Activated CD4-positive, alpha-beta T cell treated with anti-CD3 and anti-CD28 coated beads for 36 hours (primary cell): Measurements from ENCODE around the gene TMEFF1. TPM values are rescaled to one million over a fixed set of nuclear protein-coding genes. Genes with fewer than 3 reads are reported as not detected.

Experiments used
- ATAC-seq: fragments of 200-7000 bp; cut with Tn5 transposase; one replicate; pipeline ENCODE4 v1.10.0; 2021; ENCODE audit warnings: mild to moderate bottlenecking, moderate library complexity
- CTCF ChIA-PET: fragments of 350-600 bp; sonication (Branson Sonifier 250); formaldehyde crosslinking; loops from one replicate; lab custom pipeline; 2021; ENCODE audit warnings: antibody characterized with exemption; lab: Charles Lee
- POLR2A ChIA-PET: fragments of 350-600 bp; sonication (Branson Sonifier 250); formaldehyde crosslinking; loops from one replicate; lab custom pipeline; 2021; ENCODE audit warnings: antibody characterized with exemption, inconsistent platforms; lab: Charles Lee
- DNase-seq: peaks from one replicate; pipeline ENCODE4 v3.0.0-alpha.2; 2020
- H3K27ac Mint-ChIP-seq: one replicate; pipeline ENCODE4 v1.8.0; 2021; ENCODE audit warnings: mixed read lengths
- H3K27me3 Mint-ChIP-seq: one replicate; pipeline ENCODE4 v1.8.0; 2021; ENCODE audit warnings: mixed read lengths
- H3K36me3 Mint-ChIP-seq: one replicate; pipeline ENCODE4 v1.8.0; 2021; ENCODE audit warnings: low read depth, mixed read lengths
- H3K4me1 Mint-ChIP-seq: one replicate; pipeline ENCODE4 v1.8.0; 2021; ENCODE audit warnings: mixed read lengths
- H3K4me3 Mint-ChIP-seq: one replicate; pipeline ENCODE4 v1.8.0; 2021; ENCODE audit warnings: mild to moderate bottlenecking, moderate library complexity, mixed read lengths
- H3K9me3 Mint-ChIP-seq: one replicate; pipeline ENCODE4 v1.8.0; 2021; ENCODE audit warnings: low read depth, mixed read lengths
- intact Hi-C, 2 experiments: fragments of 100-400 bp; cut with DNase I in 1 of 2; cut with micrococcal nuclease in 1 of 2; formaldehyde crosslinking; loops; one replicate each; pipeline versions ENCODE4 v1.14.2 to v1.15.1; 2022 to 2024; cut with DNase I, micrococcal nuclease
- total RNA-seq, 2 experiments: library from RNA; stranded (reverse); gene quantifications; one replicate each; pipeline ENCODE4 v1.2.3, GENCODE V29; 2021

The TMEFF1 gene
- total RNA-seq, 2 experiments from 2014 or later, result 0.27 TPM; not detected in 1

DNA sequence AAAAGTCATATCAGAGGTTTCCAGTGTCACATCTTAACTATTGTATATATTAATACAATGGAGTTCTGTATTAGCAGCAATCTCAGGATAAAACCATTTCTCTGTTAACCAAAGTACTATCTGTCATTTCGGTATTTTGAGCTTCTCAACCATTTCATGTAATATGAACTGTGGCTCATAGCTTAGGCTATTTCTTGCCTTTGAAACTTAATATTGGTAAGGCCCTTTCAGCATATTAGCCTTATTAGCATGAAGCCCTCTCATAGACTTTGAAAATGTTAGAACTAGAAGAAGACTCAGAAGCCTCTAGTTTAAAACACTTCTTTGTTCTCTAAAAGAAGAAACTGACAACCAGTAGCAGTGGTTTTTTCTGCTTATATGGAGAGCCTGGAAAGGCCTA, 105.7 kb downstream of the TMEFF1 start:
- ChIA-PET POLR2A (no interaction called here), CTCF (interaction anchor here (0.5 to 0.6 kb wide), 2 partner anchors 21 to 701 kb away, joined by 3 read pairs; no protein-coding TSS in a partner anchor)
- intact Hi-C loops, result no loop called here
- ATAC-seq (no peak), DNase-seq (no peak)
- Mint-ChIP-seq H3K4me3 (no peak overlapping the region), H3K9me3 (no peaks in the 10 kb centered on the region), H3K27ac (no peak overlapping the region), H3K4me1 (no peaks in the 10 kb centered on the region), H3K36me3 (no peaks in the 10 kb centered on the region), H3K27me3 (no peaks in the 10 kb centered on the region)

DNA sequence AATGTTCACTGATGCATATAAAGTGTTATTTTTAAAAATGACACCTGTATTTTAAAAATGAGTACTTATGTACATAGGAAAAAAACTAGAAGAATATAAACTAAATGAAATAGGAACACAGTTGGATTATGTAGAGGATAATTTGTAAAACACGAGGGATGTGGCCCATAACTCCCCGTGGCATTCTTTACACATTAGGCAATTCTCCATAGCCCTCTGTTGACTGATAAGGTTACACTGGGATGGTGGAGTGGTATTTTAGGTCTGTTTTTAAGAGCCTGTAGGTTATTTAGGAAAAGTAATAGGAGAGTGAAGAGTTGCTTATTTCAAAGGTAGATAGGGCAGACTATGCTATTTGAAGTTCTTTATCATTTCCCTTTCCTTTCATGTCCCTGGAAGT, 106.7 kb downstream of the TMEFF1 start:
- no peaks in the 10 kb centered on the region for H3K36me3 Mint-ChIP-seq
- H3K27ac Mint-ChIP-seq, result no peak overlapping the region
- ChIA-PET CTCF (no interaction called here), POLR2A (no interaction called here)
- no peaks in the 10 kb centered on the region for H3K27me3 Mint-ChIP-seq
- DNase-seq, result no peak
- no peaks in the 10 kb centered on the region for H3K4me1 Mint-ChIP-seq
- no peak for ATAC-seq
- H3K9me3 Mint-ChIP-seq, result no peaks in the 10 kb centered on the region
- intact Hi-C loops, result no loop called here
- H3K4me3 Mint-ChIP-seq, result no peak overlapping the region

DNA sequence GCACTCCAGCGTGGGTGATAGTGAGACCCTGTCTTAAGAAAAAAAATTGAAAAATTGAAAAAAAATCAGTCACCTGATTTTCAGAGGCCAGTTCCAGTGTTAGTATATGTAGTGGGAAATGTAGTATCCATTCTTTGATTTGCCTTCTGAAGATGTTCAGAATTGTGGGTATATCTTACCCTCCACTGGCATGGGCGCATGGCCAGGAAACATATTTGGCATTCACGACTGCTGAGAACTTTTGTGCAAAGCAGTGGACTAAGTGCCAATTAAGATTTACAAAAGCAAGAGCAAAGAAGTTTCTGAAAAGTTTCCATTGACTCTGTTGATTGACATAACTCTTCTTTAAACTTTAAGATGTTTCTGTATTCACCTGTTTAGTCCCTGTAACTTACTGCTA, 107.3 kb downstream of the TMEFF1 start:
- H3K27me3 Mint-ChIP-seq, result no peaks in the 10 kb centered on the region
- H3K4me3 Mint-ChIP-seq, result no peak overlapping the region
- no peaks in the 10 kb centered on the region for H3K36me3 Mint-ChIP-seq
- no peaks in the 10 kb centered on the region for H3K4me1 Mint-ChIP-seq
- H3K27ac Mint-ChIP-seq, result no peak overlapping the region
- ChIA-PET POLR2A (no interaction called here), CTCF (no interaction called here)
- no peak for ATAC-seq
- H3K9me3 Mint-ChIP-seq, result no peaks in the 10 kb centered on the region
- DNase-seq, result no peak
- intact Hi-C loops, result no loop called here

DNA sequence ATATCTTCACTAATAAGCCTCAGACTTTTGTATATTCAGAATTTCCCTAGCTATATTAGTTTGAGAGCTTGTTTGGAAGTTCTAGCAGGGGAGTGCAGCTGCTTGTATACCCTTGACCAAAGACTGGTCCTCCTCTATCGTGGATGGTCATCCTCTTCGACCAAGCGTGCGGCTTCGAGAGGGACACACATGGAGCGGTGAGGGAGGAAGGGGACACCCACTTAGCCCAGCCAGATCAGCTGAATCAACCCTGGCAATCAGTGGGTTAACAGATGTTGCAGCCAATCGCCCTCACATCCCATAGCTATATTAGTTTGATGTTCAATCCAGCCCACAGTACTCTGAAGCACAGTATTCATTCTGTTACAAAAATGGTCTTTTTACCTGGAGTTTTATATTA, 108.1 kb downstream of the TMEFF1 start:
- Mint-ChIP-seq H3K4me3 (no peak overlapping the region), H3K9me3 (no peaks in the 10 kb centered on the region), H3K4me1 (no peaks in the 10 kb centered on the region), H3K27me3 (no peaks in the 10 kb centered on the region), H3K36me3 (no peaks in the 10 kb centered on the region), H3K27ac (no peak overlapping the region)
- CTCF ChIA-PET, result interaction anchor here (0.5 to 0.8 kb wide), 2 partner anchors 118 to 476 kb away, joined by 3 read pairs; no protein-coding TSS in a partner anchor
- DNase-seq, result no peak
- intact Hi-C loops, result no loop called here
- POLR2A ChIA-PET, result no interaction called here
- no peak for ATAC-seq

DNA sequence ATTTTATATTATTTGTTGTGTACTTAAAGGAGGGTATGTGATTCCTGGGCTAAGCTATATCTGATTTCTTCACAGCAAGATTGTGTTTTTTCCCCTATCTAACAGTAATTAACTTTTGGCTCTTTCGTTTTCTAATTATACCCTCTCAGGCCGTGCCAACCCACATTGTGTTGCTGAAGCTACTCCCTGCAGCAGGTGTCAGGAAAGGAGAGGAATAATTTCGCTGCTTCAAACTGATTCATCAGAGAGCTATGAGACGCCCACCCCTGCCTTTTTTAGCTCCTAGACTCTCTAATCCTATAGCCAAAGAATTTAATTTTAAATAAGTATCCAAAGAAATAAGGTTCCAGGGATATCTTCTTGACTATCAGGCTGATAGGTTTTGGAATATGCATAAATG, 108.7 kb downstream of the TMEFF1 start:
- intact Hi-C loops, result no loop called here
- no peaks in the 10 kb centered on the region for H3K27me3 Mint-ChIP-seq

DNA sequence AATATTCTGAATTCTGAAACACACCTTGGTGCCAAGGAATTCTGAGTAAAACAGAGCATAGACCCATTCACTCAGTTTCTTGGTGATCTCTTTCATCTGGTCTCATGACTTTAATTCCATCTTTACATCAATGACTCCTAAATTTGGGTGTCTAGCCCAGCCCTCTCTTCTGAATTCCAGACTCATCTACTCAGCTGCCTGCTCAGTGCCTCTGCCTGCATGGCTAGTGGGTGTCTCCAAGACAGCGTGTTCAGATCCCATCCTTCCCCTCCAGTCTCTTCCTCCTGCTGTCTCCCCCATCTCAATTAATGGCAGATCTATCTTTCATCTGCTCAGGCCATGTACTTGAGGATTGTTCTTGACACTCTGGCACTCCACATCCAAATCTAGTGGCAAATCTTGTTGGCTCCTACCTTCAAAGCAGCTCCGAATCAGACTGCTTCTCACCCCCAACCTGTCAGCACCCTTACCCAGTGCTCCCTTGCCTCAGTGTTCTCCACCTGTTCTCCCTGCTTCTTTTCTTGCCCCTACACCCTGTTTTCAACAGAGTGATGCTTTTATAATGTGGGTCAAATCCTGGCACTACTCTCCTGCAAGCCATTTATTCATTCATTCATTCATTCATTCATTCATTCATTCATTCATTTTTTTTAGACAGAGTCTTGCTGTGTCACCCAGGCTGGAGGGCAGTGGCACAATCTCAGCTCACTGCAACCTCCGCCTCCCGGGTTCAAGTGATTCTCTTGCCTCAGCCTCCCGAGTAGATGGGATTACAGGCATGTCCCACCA, 110.3 kb downstream of the TMEFF1 start:
- intact Hi-C loops, result no loop called here
- ChIA-PET POLR2A (interaction anchor here (0.6 kb wide), 1 partner anchor 21 kb away, joined by 3 read pairs; no protein-coding TSS in a partner anchor), CTCF (no interaction called here)
- H3K9me3 Mint-ChIP-seq, result no peaks in the 10 kb centered on the region
- ATAC-seq, result no peak
- no peaks in the 10 kb centered on the region for H3K27me3 Mint-ChIP-seq
- no peaks in the 10 kb centered on the region for H3K4me1 Mint-ChIP-seq
- no peaks in the 10 kb centered on the region for H3K36me3 Mint-ChIP-seq
- H3K27ac Mint-ChIP-seq, result no peak overlapping the region
- H3K4me3 Mint-ChIP-seq, result no peak overlapping the region
- DNase-seq, result no peak

More for the DNA sequence above, 108.7 kb downstream of the TMEFF1 start:
- Mint-ChIP-seq H3K27ac (no peak overlapping the region), H3K36me3 (no peaks in the 10 kb centered on the region), H3K4me3 (no peak overlapping the region), H3K9me3 (no peaks in the 10 kb centered on the region), H3K4me1 (no peaks in the 10 kb centered on the region)
- ATAC-seq (no peak), DNase-seq (no peak)
- ChIA-PET POLR2A (no interaction called here), CTCF (interaction anchor here (0.6 to 0.8 kb wide), 2 partner anchors 13 to 117 kb away, joined by 3 read pairs; no protein-coding TSS in a partner anchor)

DNA sequence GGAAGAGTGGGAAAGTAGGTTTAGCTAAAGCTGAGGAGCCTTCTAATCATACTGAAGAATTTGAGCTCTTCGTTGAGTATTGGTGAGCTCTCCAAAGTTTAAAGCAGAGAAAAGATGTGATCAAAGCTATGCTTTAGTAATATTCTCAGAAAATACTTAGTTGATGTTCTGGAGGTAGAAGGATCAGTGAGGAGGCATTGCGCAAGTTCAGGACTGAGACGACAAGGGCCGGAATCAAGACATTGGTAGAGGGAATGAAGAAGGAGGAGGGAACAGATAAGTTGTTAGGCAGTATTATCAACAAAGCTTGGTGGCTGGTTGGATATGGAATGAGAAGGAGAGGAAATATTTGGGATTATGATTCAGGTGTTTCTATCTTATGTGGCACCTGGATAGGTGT, 112.0 kb downstream of the TMEFF1 start:
- no peak overlapping the region for H3K27ac Mint-ChIP-seq
- intact Hi-C loops, result no loop called here
- H3K9me3 Mint-ChIP-seq, result no peaks in the 10 kb centered on the region
- H3K36me3 Mint-ChIP-seq, result no peaks in the 10 kb centered on the region
- ChIA-PET CTCF (no interaction called here), POLR2A (no interaction called here)
- H3K4me1 Mint-ChIP-seq, result no peaks in the 10 kb centered on the region
- no peak overlapping the region for H3K4me3 Mint-ChIP-seq
- no peak for DNase-seq
- ATAC-seq, result no peak
- H3K27me3 Mint-ChIP-seq, result no peaks in the 10 kb centered on the region

DNA sequence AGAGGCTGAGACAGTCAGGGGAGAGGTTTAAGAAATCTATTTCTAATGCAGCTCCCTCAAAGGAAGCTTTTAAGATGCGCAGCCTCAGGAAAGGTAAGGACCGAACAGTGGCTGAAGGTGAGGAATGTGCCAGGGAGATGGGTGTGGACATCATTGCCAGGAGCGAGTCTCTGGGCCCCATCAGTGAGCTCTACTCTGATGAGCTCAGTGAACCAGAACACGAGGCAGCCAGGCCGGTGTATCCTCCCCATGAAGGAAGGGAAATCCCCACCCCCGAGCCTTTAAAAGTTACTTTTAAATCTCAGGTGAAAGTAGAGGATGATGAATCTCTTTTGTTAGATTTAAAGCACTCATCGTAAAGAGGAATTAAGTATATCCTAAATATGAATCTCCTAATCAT, 113.1 kb downstream of the TMEFF1 start:
- Mint-ChIP-seq H3K9me3 (no peaks in the 10 kb centered on the region), H3K4me1 (no peaks in the 10 kb centered on the region), H3K4me3 (no peak overlapping the region), H3K27me3 (no peaks in the 10 kb centered on the region), H3K27ac (no peak overlapping the region), H3K36me3 (no peaks in the 10 kb centered on the region)
- CTCF ChIA-PET, result no interaction called here
- intact Hi-C loops, result no loop called here
- no peak for DNase-seq
- POLR2A ChIA-PET, result no interaction called here
- ATAC-seq, result no peak

DNA sequence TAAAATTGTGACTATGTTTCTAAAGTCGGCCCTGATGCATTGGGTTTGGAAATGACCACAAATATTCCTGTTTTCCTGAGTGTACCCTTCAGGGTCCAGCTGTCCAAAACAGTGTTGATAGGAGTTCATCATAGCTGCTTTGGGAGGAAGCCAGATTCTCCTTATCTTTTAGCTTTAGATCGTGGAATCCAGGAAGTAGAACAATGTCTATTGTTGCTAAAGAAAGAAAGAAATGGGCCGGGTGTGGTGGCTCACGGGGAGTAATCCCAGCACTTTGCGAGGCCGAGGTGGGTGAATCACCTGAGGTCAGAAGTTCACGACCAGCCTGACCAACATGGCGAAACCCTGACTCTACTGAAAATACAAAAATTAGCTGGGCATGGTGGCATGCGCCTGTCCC, 114.4 kb downstream of the TMEFF1 start:
- no peak for ATAC-seq
- H3K36me3 Mint-ChIP-seq, result no peaks in the 10 kb centered on the region
- no peak overlapping the region for H3K4me3 Mint-ChIP-seq
- ChIA-PET CTCF (interaction anchor here (1.5 kb wide), 1 partner anchor 14 kb away, joined by 4 read pairs; no protein-coding TSS in a partner anchor), POLR2A (no interaction called here)
- DNase-seq, result no peak
- H3K27ac Mint-ChIP-seq, result no peak overlapping the region
- H3K27me3 Mint-ChIP-seq, result no peaks in the 10 kb centered on the region
- H3K4me1 Mint-ChIP-seq, result no peaks in the 10 kb centered on the region
- H3K9me3 Mint-ChIP-seq, result no peaks in the 10 kb centered on the region
- intact Hi-C loops, result no loop called here

DNA sequence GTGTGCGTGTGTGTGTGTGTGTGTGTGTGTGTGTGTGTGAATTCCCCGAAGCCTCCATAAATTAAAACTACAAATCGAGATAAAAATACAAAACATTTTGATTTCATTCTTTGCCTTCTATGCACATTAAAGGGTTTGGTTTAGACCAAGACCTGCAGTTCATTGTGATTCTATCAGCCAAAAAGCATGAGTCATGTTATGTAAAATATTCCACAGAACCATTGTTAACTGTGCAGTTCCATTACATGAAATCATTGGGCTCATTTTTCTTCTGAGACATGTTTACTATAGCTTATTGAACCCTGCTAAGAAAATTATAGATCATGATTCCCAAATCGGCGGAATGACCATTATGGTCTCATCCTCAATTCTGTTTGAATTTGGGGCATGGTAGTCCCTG, 116.6 kb downstream of the TMEFF1 start:
- H3K27me3 Mint-ChIP-seq, result no peaks in the 10 kb centered on the region
- no peaks in the 10 kb centered on the region for H3K4me1 Mint-ChIP-seq
- ChIA-PET CTCF (interaction anchor here (1.0 to 1.3 kb wide), 2 partner anchors 9 to 13 kb away, joined by 3 to 4 read pairs; no protein-coding TSS in a partner anchor), POLR2A (no interaction called here)
- no peaks in the 10 kb centered on the region for H3K9me3 Mint-ChIP-seq
- ATAC-seq (no peak), DNase-seq (no peak)
- H3K4me3 Mint-ChIP-seq, result no peak overlapping the region
- intact Hi-C loops, result no loop called here
- no peaks in the 10 kb centered on the region for H3K36me3 Mint-ChIP-seq
- no peak overlapping the region for H3K27ac Mint-ChIP-seq

DNA sequence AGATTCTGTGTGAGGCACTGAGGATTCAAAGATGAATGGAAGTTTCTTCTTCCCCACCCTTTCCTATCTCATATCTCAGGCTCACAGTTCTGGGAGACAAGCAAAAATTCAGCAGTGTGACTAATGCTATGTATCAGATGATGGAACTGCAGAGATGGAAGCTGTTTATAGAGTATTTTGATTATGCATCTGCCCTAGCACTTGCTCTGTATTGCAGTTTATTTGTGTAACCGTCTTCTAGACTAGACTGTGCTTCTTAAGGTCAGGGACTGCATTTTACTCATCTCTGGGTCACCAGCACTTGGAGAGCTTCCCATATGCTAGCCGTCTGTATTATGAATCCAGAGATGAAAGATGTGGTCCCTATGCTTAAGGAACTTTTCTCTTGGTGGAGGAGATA, 117.5 kb downstream of the TMEFF1 start:
- ATAC-seq, result no peak
- no peak for DNase-seq
- no peaks in the 10 kb centered on the region for H3K36me3 Mint-ChIP-seq
- intact Hi-C loops, result loop anchor here (10.0 kb wide), 2 partner anchors 266 to 686 kb away; partner anchors contain the start of gene STX17 (in 1 of the 2)
- ChIA-PET POLR2A (no interaction called here), CTCF (interaction anchor here (1.1 to 1.3 kb wide), 2 partner anchors 10 to 12 kb away, joined by 3 to 5 read pairs; no protein-coding TSS in a partner anchor)
- no peaks in the 10 kb centered on the region for H3K9me3 Mint-ChIP-seq
- peaks cover 2% of the 10 kb centered on the region for H3K4me1 Mint-ChIP-seq
- H3K27ac Mint-ChIP-seq, result no peak overlapping the region
- H3K4me3 Mint-ChIP-seq, result no peak overlapping the region
- H3K27me3 Mint-ChIP-seq, result no peaks in the 10 kb centered on the region

DNA sequence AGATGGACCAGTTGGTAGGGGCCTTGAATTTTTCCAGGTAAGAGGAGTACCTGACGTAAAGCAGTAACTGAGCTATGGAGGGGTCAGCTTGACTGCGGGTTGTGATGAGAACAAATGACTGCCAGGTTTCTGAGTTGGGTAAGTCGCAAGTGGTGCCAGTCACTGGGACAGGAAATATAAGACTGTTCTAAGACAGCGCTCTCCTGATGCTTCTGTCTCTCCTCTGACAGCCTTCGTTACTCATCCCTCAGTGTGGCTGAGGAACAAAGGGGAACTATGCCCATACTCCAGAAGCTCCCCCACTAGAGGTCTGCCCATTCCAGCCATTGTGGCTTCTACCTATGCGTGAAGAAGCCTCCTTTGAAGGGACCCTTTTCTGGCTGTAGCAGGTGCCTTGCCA, 118.2 kb downstream of the TMEFF1 start:
- H3K4me3 Mint-ChIP-seq, result no peak overlapping the region
- H3K27me3 Mint-ChIP-seq, result no peaks in the 10 kb centered on the region
- CTCF ChIA-PET, result interaction anchor here (1.1 to 1.2 kb wide), 2 partner anchors 10 to 720 kb away, joined by 3 to 5 read pairs; no protein-coding TSS in a partner anchor
- no peak overlapping the region for H3K27ac Mint-ChIP-seq
- ATAC-seq, result no peak
- H3K9me3 Mint-ChIP-seq, result no peaks in the 10 kb centered on the region
- no peaks in the 10 kb centered on the region for H3K36me3 Mint-ChIP-seq
- no peak for DNase-seq
- POLR2A ChIA-PET, result no interaction called here
- intact Hi-C loops, result loop anchor here (10.0 kb wide), 2 partner anchors 266 to 686 kb away; partner anchors contain the start of gene STX17 (in 1 of the 2)
- H3K4me1 Mint-ChIP-seq, result peaks cover 5% of the 10 kb centered on the region
